K562 (cell line): ENCODE results near the gene MALAT1. TPM values are rescaled to one million over a fixed set of nuclear protein-coding genes. Genes with fewer than 3 reads are reported as not detected.

Source experiments
- ETS2 ChIP-seq: IDR thresholded peaks from 2 replicates; pipeline ENCODE4 v1.6.1; 2016; ENCODE audit warnings: borderline replicate concordance, missing genetic modification characterization, mild to moderate bottlenecking, moderate library complexity, missing compliant biosample characterization; ENCODE audit not compliant: poor library complexity, severe bottlenecking
- FOS ChIP-seq: IDR thresholded peaks from 3 replicates; pipeline ENCODE4 v1.6.1; 2011; ENCODE audit not compliant: insufficient read length; ENCODE audit errors: extremely low read depth
- ILF3 ChIP-seq: fragments of 450-650 bp; IDR thresholded peaks from 2 replicates; pipeline ENCODE4 v1.6.1; 2018; ENCODE audit warnings: antibody characterized with exemption, mild to moderate bottlenecking, moderate library complexity, borderline replicate concordance
- MAX ChIP-seq: sonication (generic); formaldehyde crosslinking; IDR thresholded peaks from 2 replicates; pipeline ENCODE4 v1.9.0; 2022; ENCODE audit warnings: mild to moderate bottlenecking, missing genetic modification reagents
- MCM7 ChIP-seq, 2 experiments: fragments of 450-650 bp; IDR thresholded peaks; 2 replicates each; pipeline ENCODE4 v1.6.1; 2016 to 2018
- NBN ChIP-seq: fragments of 450-650 bp; IDR thresholded peaks from 2 replicates; pipeline ENCODE4 v1.6.1; 2016; ENCODE audit warnings: low read depth, mild to moderate bottlenecking
- PBX2 ChIP-seq, 2 experiments: IDR thresholded peaks in 1 of 2; conservative IDR thresholded peaks in 1 of 2; 2 replicates each; pipeline ENCODE4 v1.6.1; 2016; ENCODE audit warnings: low read depth in 2 of 2, mild to moderate bottlenecking in 1 of 2, missing compliant biosample characterization in 1 of 2, missing genetic modification characterization in 1 of 2, moderate library complexity in 1 of 2
- POLR2AphosphoS5 ChIP-seq: IDR thresholded peaks from 2 replicates; pipeline ENCODE4 v1.6.1; 2011; ENCODE audit warnings: mild to moderate bottlenecking, low read depth, low read length, moderate library complexity; ENCODE audit not compliant: control insufficient read depth, insufficient read depth
- PTBP1 ChIP-seq: fragments of 200-400 bp; formaldehyde crosslinking; IDR thresholded peaks from 2 replicates; pipeline ENCODE4 v1.6.1; 2017; ENCODE audit warnings: low read depth, low read length
- RBM15 ChIP-seq: fragments of 200-400 bp; formaldehyde crosslinking; IDR thresholded peaks from 2 replicates; pipeline ENCODE4 v1.6.1; 2018; ENCODE audit warnings: mild to moderate bottlenecking, low read length, moderate library complexity; ENCODE audit not compliant: insufficient read depth
- SIN3B ChIP-seq: fragments of 450-650 bp; IDR thresholded peaks from 2 replicates; pipeline ENCODE4 v1.6.1; 2017; ENCODE audit warnings: low read depth, mild to moderate bottlenecking, moderate library complexity
- SRSF7 ChIP-seq: fragments of 200-400 bp; formaldehyde crosslinking; optimal IDR thresholded peaks from 2 replicates; pipeline ENCODE3; 2017; ENCODE audit warnings: mild to moderate bottlenecking, low read depth, low read length
- STAT5B ChIP-seq: fragments of 250-450 bp; sonication (Bioruptor Pico); IDR thresholded peaks from 2 replicates; pipeline ENCODE4 v1.8.0; 2021; ENCODE audit warnings: mild to moderate bottlenecking, inconsistent platforms
- TAF15 ChIP-seq: fragments of 200-400 bp; formaldehyde crosslinking; IDR thresholded peaks from 2 replicates; pipeline ENCODE4 v1.6.1; 2017; ENCODE audit warnings: mild to moderate bottlenecking, low read depth, low read length, moderate library complexity
- U2AF2 ChIP-seq: fragments of 200-400 bp; formaldehyde crosslinking; optimal IDR thresholded peaks from 2 replicates; pipeline ENCODE3; 2017; ENCODE audit warnings: low read depth, mild to moderate bottlenecking, low read length
- ZNF23 ChIP-seq: fragments of 250-450 bp; sonication (Bioruptor Pico); IDR thresholded peaks from 2 replicates; pipeline ENCODE4 v1.4.0; 2020; ENCODE audit warnings: mild to moderate bottlenecking
- ZNF280A ChIP-seq: fragments of 450-650 bp; IDR thresholded peaks from 2 replicates; pipeline ENCODE4 v1.6.1; 2018; ENCODE audit warnings: mild to moderate bottlenecking, low read depth; ENCODE audit not compliant: partially characterized antibody
- ZNF354B ChIP-seq: fragments of 250-450 bp; sonication (Bioruptor Pico); IDR thresholded peaks from 2 replicates; pipeline ENCODE4 v1.4.0; 2020
- ZNF384 ChIP-seq: IDR thresholded peaks from 2 replicates; pipeline ENCODE4 v1.6.1; 2012; ENCODE audit warnings: low read depth, low read length, improper control_type of control experiment
- polyA plus RNA-seq, 8 experiments: library from polyadenylated mRNA; depleted of rRNA in 4 of 8; stranded (reverse) in 5 of 8; unstranded in 3 of 8; fragments of >200 nt; fragmentation: Nextera tagmentation in 2 of 8; fragmentation: Illumina TruSeq in 1 of 8; extraction: Ambion mirVana in 2 of 8; extraction: Trizol in 1 of 8; gene quantifications; 2 replicates each; pipeline versions ENCODE4 v1.2.1 to v1.2.3, GENCODE V29; 2011 to 2014; ENCODE audit warnings: inconsistent platforms in 1 of 8, missing spikeins in 1 of 8
- total RNA-seq, 7 experiments: library from RNA; depleted of rRNA in 6 of 7; stranded (reverse); fragments of >200 nt in 6 of 7; fragmentation: Illumina TruSeq in 2 of 7; extraction: Trizol in 2 of 7; gene quantifications; 2 replicates each; pipeline versions ENCODE4 v1.2.1 to v1.2.3, GENCODE V29; 2011 to 2021; ENCODE audit warnings: low replicate concordance in 1 of 7
- TF ChIP-seq, protein P1 (sequence below): fragments of 250-450 bp; sonication (Bioruptor Pico); IDR thresholded peaks from 2 replicates; pipeline ENCODE4 v1.4.0; 2020; ENCODE audit warnings: mild to moderate bottlenecking, moderate library complexity

Gene MALAT1
- total and polyA plus RNA-seq, 9 of the 15 experiments (the other 6 are each of a cell fraction or from before 2014, with no cell fraction given) = 363 to 8,715 (median 2,351) TPM

DNA sequence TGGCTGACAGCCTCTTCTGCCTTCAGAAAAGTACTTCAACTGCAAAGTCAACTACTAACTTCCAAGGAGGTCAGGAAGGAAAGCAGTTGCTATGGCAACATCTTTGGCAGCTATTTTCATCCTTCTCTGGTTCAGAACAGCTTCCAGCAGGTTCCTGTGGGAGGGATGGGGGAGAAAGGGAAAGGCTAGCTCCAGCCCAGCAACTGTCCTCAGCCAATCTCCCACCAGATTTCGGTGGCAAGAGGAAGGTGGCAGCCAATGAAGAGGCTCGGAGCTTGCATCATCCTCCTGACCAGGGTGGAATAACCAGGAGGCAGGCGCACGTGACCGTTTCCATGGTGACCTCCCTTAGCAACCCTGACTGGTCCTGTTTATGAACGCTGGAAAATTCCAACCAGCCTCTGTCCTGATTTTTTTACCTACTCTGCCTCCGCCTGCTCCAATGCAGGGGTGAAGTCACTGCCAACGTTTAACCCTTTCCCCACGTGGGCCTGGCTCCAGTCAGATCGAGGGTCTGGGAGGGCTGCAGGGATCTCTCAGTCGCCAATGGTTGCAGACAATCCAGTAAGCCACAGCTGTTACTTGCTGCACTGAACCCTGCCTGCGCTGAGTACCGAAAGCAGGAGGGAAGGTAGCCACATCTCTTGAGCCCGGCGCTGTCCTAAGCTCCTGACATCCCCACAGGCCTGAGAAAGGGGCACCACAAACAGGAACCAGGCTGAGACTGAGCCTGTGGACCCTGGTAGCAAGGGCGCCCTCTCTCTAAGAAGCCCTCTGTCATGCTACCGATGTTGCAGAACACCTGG lies 11.2 kb upstream of the MALAT1 start (continued):
- TF ChIP-seq, protein P1, sequence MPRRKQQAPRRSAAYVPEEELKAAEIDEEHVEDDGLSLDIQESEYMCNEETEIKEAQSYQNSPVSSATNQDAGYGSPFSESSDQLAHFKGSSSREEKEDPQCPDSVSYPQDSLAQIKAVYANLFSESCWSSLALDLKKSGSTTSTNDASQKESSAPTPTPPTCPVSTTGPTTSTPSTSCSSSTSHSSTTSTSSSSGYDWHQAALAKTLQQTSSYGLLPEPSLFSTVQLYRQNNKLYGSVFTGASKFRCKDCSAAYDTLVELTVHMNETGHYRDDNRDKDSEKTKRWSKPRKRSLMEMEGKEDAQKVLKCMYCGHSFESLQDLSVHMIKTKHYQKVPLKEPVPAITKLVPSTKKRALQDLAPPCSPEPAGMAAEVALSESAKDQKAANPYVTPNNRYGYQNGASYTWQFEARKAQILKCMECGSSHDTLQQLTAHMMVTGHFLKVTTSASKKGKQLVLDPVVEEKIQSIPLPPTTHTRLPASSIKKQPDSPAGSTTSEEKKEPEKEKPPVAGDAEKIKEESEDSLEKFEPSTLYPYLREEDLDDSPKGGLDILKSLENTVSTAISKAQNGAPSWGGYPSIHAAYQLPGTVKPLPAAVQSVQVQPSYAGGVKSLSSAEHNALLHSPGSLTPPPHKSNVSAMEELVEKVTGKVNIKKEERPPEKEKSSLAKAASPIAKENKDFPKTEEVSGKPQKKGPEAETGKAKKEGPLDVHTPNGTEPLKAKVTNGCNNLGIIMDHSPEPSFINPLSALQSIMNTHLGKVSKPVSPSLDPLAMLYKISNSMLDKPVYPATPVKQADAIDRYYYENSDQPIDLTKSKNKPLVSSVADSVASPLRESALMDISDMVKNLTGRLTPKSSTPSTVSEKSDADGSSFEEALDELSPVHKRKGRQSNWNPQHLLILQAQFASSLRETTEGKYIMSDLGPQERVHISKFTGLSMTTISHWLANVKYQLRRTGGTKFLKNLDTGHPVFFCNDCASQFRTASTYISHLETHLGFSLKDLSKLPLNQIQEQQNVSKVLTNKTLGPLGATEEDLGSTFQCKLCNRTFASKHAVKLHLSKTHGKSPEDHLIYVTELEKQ (CRISPR knock-in tag) = no peak
- TF ChIP-seq NBN = no peak
- TF ChIP-seq ZNF23 (CRISPR knock-in tag) = no peak
- TF ChIP-seq ZNF354B (CRISPR knock-in tag) = no peak
- no peak for TF ChIP-seq SIN3B
- no peak for TF ChIP-seq U2AF2
- no peak for TF ChIP-seq ZNF280A
- TF ChIP-seq STAT5B (CRISPR knock-in tag) = no peak
- peak; percentile 78 for TF ChIP-seq MAX
- TF ChIP-seq SRSF7 = no peak
- no peak for TF ChIP-seq PBX2 (CRISPR knock-in tag; IDR thresholded peaks at IDR 0.05; ENCODE audit: low read depth)
- TF ChIP-seq PBX2 (tag; conservative IDR thresholded peaks at IDR 0.05; ENCODE audit: low read depth) = no peak
- TF ChIP-seq RBM15 = no peak
- TF ChIP-seq ZNF384 = no peak
- TF ChIP-seq PTBP1 = no peak
- no peak for TF ChIP-seq MCM7 (IDR thresholded peaks at IDR 0.05)
- TF ChIP-seq ILF3 = no peak
- peak; percentile 62 for TF ChIP-seq FOS
- no peak for TF ChIP-seq TAF15
- no peak for TF ChIP-seq ETS2 (tag)
- TF ChIP-seq POLR2AphosphoS5 = no peak
